Type B pancreatic cell (in vitro differentiated cells): Measurements from ENCODE around the gene AGTPBP1. TPM values are rescaled to one million over a fixed set of nuclear protein-coding genes. Genes with fewer than 3 reads are reported as not detected.

ENCODE experiments used
- DNase-seq: peaks from one replicate; pipeline ENCODE4 v3.0.0; 2021; ENCODE audit warnings: mixed read lengths; ENCODE audit not compliant: unreplicated experiment; ENCODE audit errors: extremely low spot score
- H3K27ac Mint-ChIP-seq: 2 replicates; pipeline ENCODE4 v1.8.0; 2021; ENCODE audit warnings: mild to moderate bottlenecking, mixed read lengths
- H3K27me3 Mint-ChIP-seq: 2 replicates; pipeline ENCODE4 v1.8.0; 2021; ENCODE audit warnings: mixed read lengths
- H3K36me3 Mint-ChIP-seq: 2 replicates; pipeline ENCODE4 v1.8.0; 2021; ENCODE audit warnings: mixed read lengths
- H3K4me1 Mint-ChIP-seq: one replicate; pipeline ENCODE4 v1.8.0; 2021; ENCODE audit warnings: mixed read lengths; ENCODE audit not compliant: unreplicated experiment
- H3K4me3 Mint-ChIP-seq: 2 replicates; pipeline ENCODE4 v1.8.0; 2021; ENCODE audit warnings: mild to moderate bottlenecking, mixed read lengths
- H3K9me3 Mint-ChIP-seq: 2 replicates; pipeline ENCODE4 v1.8.0; 2021; ENCODE audit warnings: mixed read lengths
- total RNA-seq: library from RNA; stranded (reverse); gene quantifications from 2 replicates; pipeline ENCODE4 v1.2.1, GENCODE V29; 2021; ENCODE audit warnings: low replicate concordance
- TF ChIP-seq, protein P1 (sequence below): fragments of 200-600 bp; sonication (generic); conservative IDR thresholded peaks from 2 replicates; pipeline ENCODE4 v1.5.0; 2021; ENCODE audit warnings: antibody characterized with exemption, mild to moderate bottlenecking

Gene AGTPBP1
- total RNA-seq, 1 donor from 2014 or later = 35.6 TPM

DNA sequence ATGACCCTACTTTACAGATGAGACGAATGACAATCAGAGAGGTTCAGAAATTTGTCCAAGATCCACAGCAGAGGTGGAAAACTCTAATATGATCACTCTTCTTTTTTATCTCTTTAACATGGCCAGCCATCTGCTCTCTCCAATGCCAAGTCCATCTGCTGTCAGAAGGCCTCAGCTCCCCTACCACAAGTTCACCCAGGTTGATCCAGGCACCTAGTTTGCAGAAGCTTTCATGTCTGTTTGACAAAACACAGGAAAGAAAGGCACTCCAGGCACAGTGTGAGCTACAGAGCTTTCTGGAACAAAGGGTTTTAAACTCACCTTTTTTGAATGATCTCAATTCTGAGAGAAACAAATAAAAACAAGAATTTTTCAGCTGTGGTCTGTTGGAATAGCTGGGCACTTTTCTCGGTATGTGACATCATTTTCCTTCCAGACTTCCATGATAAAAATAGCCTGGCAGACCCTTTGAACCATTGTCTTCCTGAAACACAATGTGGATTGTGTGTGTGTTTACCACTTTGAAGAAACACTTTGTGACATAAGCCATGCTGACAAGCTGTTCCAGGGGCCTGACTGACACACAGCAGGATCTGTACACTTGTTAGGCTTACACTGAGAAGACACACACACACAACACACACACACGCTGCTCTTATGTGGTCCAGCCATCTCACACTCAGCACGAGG, 214.3 kb downstream of the AGTPBP1 start:
- Mint-ChIP-seq H3K4me1 (peaks cover under 1% of the 10 kb centered on the region), H3K4me3 (no peak overlapping the region), H3K27me3 (peaks cover 32% of the 10 kb centered on the region), H3K36me3 (no peaks in the 10 kb centered on the region), H3K9me3 (no peaks in the 10 kb centered on the region), H3K27ac (no peak overlapping the region)
- TF ChIP-seq, protein P1, sequence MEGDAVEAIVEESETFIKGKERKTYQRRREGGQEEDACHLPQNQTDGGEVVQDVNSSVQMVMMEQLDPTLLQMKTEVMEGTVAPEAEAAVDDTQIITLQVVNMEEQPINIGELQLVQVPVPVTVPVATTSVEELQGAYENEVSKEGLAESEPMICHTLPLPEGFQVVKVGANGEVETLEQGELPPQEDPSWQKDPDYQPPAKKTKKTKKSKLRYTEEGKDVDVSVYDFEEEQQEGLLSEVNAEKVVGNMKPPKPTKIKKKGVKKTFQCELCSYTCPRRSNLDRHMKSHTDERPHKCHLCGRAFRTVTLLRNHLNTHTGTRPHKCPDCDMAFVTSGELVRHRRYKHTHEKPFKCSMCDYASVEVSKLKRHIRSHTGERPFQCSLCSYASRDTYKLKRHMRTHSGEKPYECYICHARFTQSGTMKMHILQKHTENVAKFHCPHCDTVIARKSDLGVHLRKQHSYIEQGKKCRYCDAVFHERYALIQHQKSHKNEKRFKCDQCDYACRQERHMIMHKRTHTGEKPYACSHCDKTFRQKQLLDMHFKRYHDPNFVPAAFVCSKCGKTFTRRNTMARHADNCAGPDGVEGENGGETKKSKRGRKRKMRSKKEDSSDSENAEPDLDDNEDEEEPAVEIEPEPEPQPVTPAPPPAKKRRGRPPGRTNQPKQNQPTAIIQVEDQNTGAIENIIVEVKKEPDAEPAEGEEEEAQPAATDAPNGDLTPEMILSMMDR = no peak
- no peak for DNase-seq

- Mint-ChIP-seq H3K4me3 (peak overlapping the region; percentile 17), H3K36me3 (no peaks in the 10 kb centered on the region), H3K27ac (no peak overlapping the region), H3K9me3 (no peaks in the 10 kb centered on the region), H3K27me3 (peaks cover 45% of the 10 kb centered on the region), H3K4me1 (peaks cover 4% of the 10 kb centered on the region)
- TF ChIP-seq, protein P1 = no peak
- DNase-seq = no peak
These were observed 217.2 kb downstream of the AGTPBP1 start for GRCh38 chr9:85524531-85524930.

GRCh38 chr9:85523202-85523601, 218.6 kb downstream of the AGTPBP1 start:
- Mint-ChIP-seq H3K27me3 (peaks cover 45% of the 10 kb centered on the region), H3K27ac (peak overlapping the region; percentile 60), H3K4me3 (peak overlapping the region; percentile 87), H3K9me3 (no peaks in the 10 kb centered on the region), H3K4me1 (peaks cover 4% of the 10 kb centered on the region), H3K36me3 (no peaks in the 10 kb centered on the region)
- TF ChIP-seq, protein P1 = no peak
- no peak for DNase-seq

DNA sequence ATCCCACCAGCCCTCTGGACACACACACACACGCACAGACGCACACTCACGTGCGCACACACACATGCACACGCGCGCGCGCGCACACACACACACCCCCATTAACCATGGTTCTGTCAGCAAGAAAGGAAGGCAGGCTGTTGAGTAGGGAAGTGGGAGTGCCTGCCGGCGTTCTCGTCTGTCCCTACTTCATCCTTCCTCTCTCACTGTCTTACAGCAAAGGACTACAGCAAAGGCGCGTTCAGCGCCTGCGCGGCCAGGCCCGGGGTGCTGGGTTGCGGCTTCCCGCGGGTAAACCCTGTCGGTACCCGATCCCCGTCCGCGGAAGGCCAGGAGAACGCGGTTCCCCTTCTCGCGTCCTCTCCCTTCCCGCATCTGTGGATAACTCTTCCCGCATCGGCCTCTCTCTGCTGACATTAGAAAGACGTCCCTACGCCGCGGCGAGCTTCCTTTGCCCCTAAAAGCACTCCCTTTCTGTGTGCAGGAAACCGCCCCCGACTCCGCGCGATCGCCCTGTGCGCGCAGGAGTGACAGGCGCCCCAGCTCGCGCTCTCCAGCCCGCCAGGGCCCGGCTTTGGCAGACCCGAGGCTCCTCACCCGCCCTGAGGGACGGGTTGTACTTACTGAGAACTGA, 219.2 kb downstream of the AGTPBP1 start:
- Mint-ChIP-seq H3K4me1 (peaks cover 4% of the 10 kb centered on the region), H3K9me3 (no peaks in the 10 kb centered on the region), H3K27me3 (peaks cover 45% of the 10 kb centered on the region), H3K27ac (peak overlapping the region; percentile 60), H3K36me3 (no peaks in the 10 kb centered on the region), H3K4me3 (peak overlapping the region; percentile 87)
- DNase-seq = no peak
- TF ChIP-seq, protein P1 = no peak

GRCh38 chr9:85521371-85522197, 220.2 kb downstream of the AGTPBP1 start:
- H3K27me3 Mint-ChIP-seq = peaks cover 45% of the 10 kb centered on the region
- TF ChIP-seq, protein P1 = no peak
- peak overlapping the region; percentile 87 for H3K4me3 Mint-ChIP-seq
- H3K27ac Mint-ChIP-seq = no peak overlapping the region
- H3K9me3 Mint-ChIP-seq = peaks cover 4% of the 10 kb centered on the region
- no peak for DNase-seq
- no peaks in the 10 kb centered on the region for H3K36me3 Mint-ChIP-seq
- peaks cover 4% of the 10 kb centered on the region for H3K4me1 Mint-ChIP-seq
